ENCODE data around the gene JAZF1.
"Not testable (repeated sequence)": the region's sequence is repeated elsewhere in the genome, so short reads cannot be mapped to it uniquely, and the experiment has no call there.

JAZF1 gene

GRCh38 chr7:27929127-27929526 lies 251.5 kb downstream of the JAZF1 start:
- POLR2A ChIA-PET: no interaction called here
- TF ChIP-seq, protein P1, sequence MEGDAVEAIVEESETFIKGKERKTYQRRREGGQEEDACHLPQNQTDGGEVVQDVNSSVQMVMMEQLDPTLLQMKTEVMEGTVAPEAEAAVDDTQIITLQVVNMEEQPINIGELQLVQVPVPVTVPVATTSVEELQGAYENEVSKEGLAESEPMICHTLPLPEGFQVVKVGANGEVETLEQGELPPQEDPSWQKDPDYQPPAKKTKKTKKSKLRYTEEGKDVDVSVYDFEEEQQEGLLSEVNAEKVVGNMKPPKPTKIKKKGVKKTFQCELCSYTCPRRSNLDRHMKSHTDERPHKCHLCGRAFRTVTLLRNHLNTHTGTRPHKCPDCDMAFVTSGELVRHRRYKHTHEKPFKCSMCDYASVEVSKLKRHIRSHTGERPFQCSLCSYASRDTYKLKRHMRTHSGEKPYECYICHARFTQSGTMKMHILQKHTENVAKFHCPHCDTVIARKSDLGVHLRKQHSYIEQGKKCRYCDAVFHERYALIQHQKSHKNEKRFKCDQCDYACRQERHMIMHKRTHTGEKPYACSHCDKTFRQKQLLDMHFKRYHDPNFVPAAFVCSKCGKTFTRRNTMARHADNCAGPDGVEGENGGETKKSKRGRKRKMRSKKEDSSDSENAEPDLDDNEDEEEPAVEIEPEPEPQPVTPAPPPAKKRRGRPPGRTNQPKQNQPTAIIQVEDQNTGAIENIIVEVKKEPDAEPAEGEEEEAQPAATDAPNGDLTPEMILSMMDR (IDR thresholded peaks at IDR 0.05; ENCODE audit: control extremely low read depth, extremely low read depth, low read depth, missing control alignments): no peak
- CTCF ChIA-PET: interaction anchor here (1.5 kb wide), 1 partner anchor 104 kb away, joined by 4 read pairs; no protein-coding TSS in a partner anchor
- no peak for DNase-seq (ENCODE audit: extremely low spot score)

DNA sequence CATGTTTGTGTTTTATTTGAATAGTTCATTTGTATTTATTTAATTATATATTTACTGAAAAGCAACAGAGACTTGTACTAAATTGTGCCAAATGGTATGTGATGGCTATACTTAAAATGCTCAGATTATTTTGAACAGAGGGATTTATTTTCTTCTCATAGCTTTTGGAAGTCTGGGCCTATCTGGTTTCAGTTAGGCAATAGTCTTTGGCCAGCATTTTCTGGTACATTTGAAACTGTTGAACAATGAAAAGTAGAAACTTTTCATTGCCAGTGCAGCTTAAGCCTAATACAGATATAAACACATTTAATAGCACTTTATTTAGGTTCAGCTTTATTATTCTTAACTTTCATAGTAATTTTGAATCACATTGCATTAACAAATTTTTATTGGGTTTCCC lies 252.6 kb downstream of the JAZF1 start:
- TF ChIP-seq, protein P1 (IDR thresholded peaks at IDR 0.05; ENCODE audit: control extremely low read depth, extremely low read depth, low read depth, missing control alignments): no peak
- CTCF ChIA-PET: interaction anchor here (0.8 to 1.1 kb wide), 2 partner anchors 9 to 25 kb away, joined by 3 read pairs; no protein-coding TSS in a partner anchor
- POLR2A ChIA-PET: no interaction called here
- no peak for DNase-seq (ENCODE audit: extremely low spot score)

DNA sequence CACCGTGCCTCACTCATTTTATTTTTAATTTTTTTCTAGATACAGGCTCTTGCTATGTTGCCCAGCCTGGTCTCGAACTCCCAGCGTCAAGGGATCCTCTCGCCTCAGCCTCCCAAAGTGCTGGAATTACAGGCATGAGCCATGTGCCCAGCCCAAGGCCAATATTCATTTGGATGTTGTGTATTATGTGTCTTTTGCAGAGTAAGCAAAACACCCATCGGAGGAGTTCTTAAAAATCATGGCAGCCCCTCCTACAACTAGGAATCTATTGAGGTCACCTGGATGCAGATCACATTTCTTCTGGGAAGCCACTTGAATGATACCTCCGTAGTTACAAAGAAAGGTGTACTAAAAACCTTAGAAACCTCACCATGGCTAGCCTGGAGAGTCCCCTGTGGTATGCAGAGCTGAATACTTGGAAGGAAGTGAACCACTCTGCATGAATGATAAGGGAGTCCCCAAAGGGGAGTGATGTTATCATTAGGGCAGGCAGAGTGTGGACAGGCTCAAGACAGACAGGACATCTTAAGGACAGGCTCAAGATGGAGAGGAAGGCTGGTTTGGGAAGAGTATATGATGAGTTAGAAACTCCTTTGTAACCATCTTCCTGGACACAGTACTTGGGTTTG lies 254.9 kb downstream of the JAZF1 start:
- peak; percentile 26 for DNase-seq (ENCODE audit: extremely low spot score)
- ChIA-PET CTCF (interaction anchor here (1.5 to 3.5 kb wide), 4 partner anchors 11 to 730 kb away, joined by 4 to 13 read pairs (median 4); no protein-coding TSS in a partner anchor), POLR2A (no interaction called here)
- TF ChIP-seq, protein P1 (IDR thresholded peaks at IDR 0.05; ENCODE audit: control extremely low read depth, extremely low read depth, low read depth, missing control alignments): no peak

GRCh38 chr7:27923642-27923980 lies 257.0 kb downstream of the JAZF1 start:
- POLR2A ChIA-PET: no interaction called here
- CTCF ChIA-PET: interaction anchor here (1.3 to 6.9 kb wide), 4 partner anchors 13 to 729 kb away, joined by 3 to 79 read pairs (median 4); no protein-coding TSS in a partner anchor
- TF ChIP-seq, protein P1 (IDR thresholded peaks at IDR 0.05; ENCODE audit: control extremely low read depth, extremely low read depth, low read depth, missing control alignments): no peak
- no peak for DNase-seq (ENCODE audit: extremely low spot score)

- TF ChIP-seq, protein P1 (IDR thresholded peaks at IDR 0.05; ENCODE audit: control extremely low read depth, extremely low read depth, low read depth, missing control alignments): no peak
- CTCF ChIA-PET: interaction anchor here (6.9 kb wide), 1 partner anchor 729 kb away, joined by 79 read pairs; no protein-coding TSS in a partner anchor
- POLR2A ChIA-PET: no interaction called here
- peak; percentile 29 for DNase-seq (ENCODE audit: extremely low spot score)
Observed at GRCh38 chr7:27922907-27923641, 257.5 kb downstream of the JAZF1 start.

DNA sequence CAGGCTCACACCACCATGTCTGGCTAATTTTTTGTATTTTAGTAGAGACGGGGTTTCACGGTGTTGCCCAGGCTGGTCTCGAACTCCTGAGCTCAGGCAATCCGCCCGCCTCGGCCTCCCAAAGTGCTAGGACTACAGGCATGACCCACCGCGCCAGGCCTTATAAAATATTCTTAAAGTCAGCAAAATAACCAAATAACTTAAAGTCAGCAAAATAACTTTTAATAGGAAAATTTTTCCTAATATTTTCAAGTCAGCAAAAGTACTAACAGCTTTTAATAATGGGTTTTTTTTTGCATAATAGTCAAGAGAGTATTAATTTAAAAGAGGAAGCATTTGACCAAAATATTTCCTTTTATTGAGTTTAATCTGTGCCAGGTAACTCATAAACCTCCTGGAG lies 258.2 kb downstream of the JAZF1 start:
- DNase-seq (ENCODE audit: extremely low spot score); POLR2A ChIA-PET: not testable (repeated sequence)
- CTCF ChIA-PET: interaction anchor here (1.7 to 6.9 kb wide), 3 partner anchors 16 to 728 kb away, joined by 4 to 79 read pairs (median 12); no protein-coding TSS in a partner anchor
